Mesenchymal stem cell (in vitro differentiated cells and primary cell): ENCODE results near the gene DLK2.
A peak's percentile ranks its signal among the peaks of the same experiment; 100 is the strongest.

Experiments
- DNase-seq: peaks from one replicate; pipeline ENCODE4 v3.0.0-alpha.2; 2013
- H2AFZ ChIP-seq: one replicate; pipeline ENCODE4 v1.6.1; 2013; ENCODE audit warnings: low read depth, mild to moderate bottlenecking, control low read depth, inconsistent platforms, low read length, moderate library complexity
- H2AK5ac ChIP-seq: 2 replicates; pipeline ENCODE4 v1.6.1; 2013; ENCODE audit warnings: low read length, moderate library complexity, mild to moderate bottlenecking, inconsistent platforms; ENCODE audit not compliant: severe bottlenecking
- H2BK120ac ChIP-seq: one replicate; pipeline ENCODE4 v1.6.1; 2013; ENCODE audit warnings: low read depth, mild to moderate bottlenecking, inconsistent platforms, low read length, moderate library complexity
- H2BK12ac ChIP-seq, 2 experiments: one replicate each; pipeline ENCODE4 v1.6.1; 2013; ENCODE audit warnings: inconsistent platforms in 2 of 2, low read length in 2 of 2, mild to moderate bottlenecking in 2 of 2, moderate library complexity in 2 of 2, control low read depth in 1 of 2
- H2BK15ac ChIP-seq: one replicate; pipeline ENCODE4 v1.6.1; 2013; ENCODE audit warnings: mild to moderate bottlenecking, low read depth, inconsistent platforms; ENCODE audit not compliant: poor library complexity, severe bottlenecking
- H2BK5ac ChIP-seq: 2 replicates; pipeline ENCODE4 v1.6.1; 2013; ENCODE audit warnings: low read depth, mild to moderate bottlenecking, low read length, control low read depth, inconsistent platforms; ENCODE audit not compliant: poor library complexity, severe bottlenecking
- H3K14ac ChIP-seq, 2 experiments: one replicate each; pipeline ENCODE4 v1.6.1; 2013; ENCODE audit warnings: inconsistent platforms in 2 of 2, low read length in 2 of 2, control low read depth in 1 of 2, mild to moderate bottlenecking in 1 of 2, moderate library complexity in 1 of 2
- H3K18ac ChIP-seq, 2 experiments: one replicate each; pipeline ENCODE4 v1.6.1; 2013; ENCODE audit warnings: inconsistent platforms in 2 of 2, low read length in 2 of 2, control low read depth in 1 of 2, low read depth in 1 of 2, mild to moderate bottlenecking in 1 of 2
- H3K23ac ChIP-seq, 2 experiments: one replicate each; pipeline ENCODE4 v1.6.1; 2013; ENCODE audit warnings: inconsistent platforms in 2 of 2, low read length in 2 of 2, mild to moderate bottlenecking in 2 of 2, moderate library complexity in 2 of 2, control low read depth in 1 of 2
- H3K27ac ChIP-seq: 2 replicates; pipeline ENCODE4 v1.5.1; 2013; ENCODE audit warnings: mild to moderate bottlenecking, moderate library complexity, low read length, control low read depth, inconsistent platforms; ENCODE audit not compliant: poor library complexity, severe bottlenecking
- H3K27me3 ChIP-seq, 2 experiments: 2 replicates each; pipeline versions ENCODE4 v1.6.1 to v1.7.0; 2013; ENCODE audit warnings: low read length in 2 of 2, mild to moderate bottlenecking in 2 of 2, moderate library complexity in 2 of 2, control low read depth in 1 of 2, inconsistent platforms in 1 of 2; ENCODE audit not compliant: control insufficient read depth in 1 of 2, insufficient read depth in 1 of 2
- H3K36me3 ChIP-seq, 2 experiments: 2 replicates each; pipeline versions ENCODE4 v1.6.1 to v1.7.0; 2013; ENCODE audit warnings: low read length in 2 of 2, control low read depth in 1 of 2, inconsistent platforms in 1 of 2, low read depth in 1 of 2, mild to moderate bottlenecking in 1 of 2; ENCODE audit not compliant: insufficient read depth in 2 of 2, control insufficient read depth in 1 of 2
- H3K4ac ChIP-seq, 2 experiments: one replicate each; pipeline ENCODE4 v1.6.1; 2013; ENCODE audit warnings: inconsistent platforms in 2 of 2, low read length in 2 of 2, mild to moderate bottlenecking in 2 of 2, moderate library complexity in 2 of 2, control low read depth in 1 of 2, low read depth in 1 of 2
- H3K4me1 ChIP-seq: 2 replicates; pipeline ENCODE4 v1.6.1; 2013; ENCODE audit warnings: low read depth, low read length, control low read depth; ENCODE audit not compliant: control insufficient read depth, insufficient read depth
- H3K4me2 ChIP-seq: 2 replicates; pipeline ENCODE4 v1.6.1; 2013; ENCODE audit warnings: low read length, mild to moderate bottlenecking, inconsistent platforms; ENCODE audit not compliant: poor library complexity, severe bottlenecking
- H3K4me3 ChIP-seq, 2 experiments: 2 replicates each; pipeline versions ENCODE4 v1.5.1 to v1.7.0; 2013; ENCODE audit warnings: low read length in 2 of 2, mild to moderate bottlenecking in 2 of 2, control low read depth in 1 of 2, low read depth in 1 of 2; ENCODE audit not compliant: insufficient read depth in 1 of 2
- H3K79me1 ChIP-seq: replicated peaks from 2 replicates; pipeline ENCODE4 v1.6.1; 2013; ENCODE audit warnings: mild to moderate bottlenecking, control low read depth, low read length, inconsistent platforms; ENCODE audit not compliant: poor library complexity, severe bottlenecking
- H3K9ac ChIP-seq: 2 replicates; pipeline ENCODE4 v1.7.0; 2013; ENCODE audit warnings: mild to moderate bottlenecking, low read length, moderate library complexity
- H3K9me3 ChIP-seq: 2 replicates; pipeline ENCODE4 v1.7.0; 2013; ENCODE audit warnings: mild to moderate bottlenecking, low read length; ENCODE audit not compliant: control insufficient read depth
- H4K8ac ChIP-seq: one replicate; pipeline ENCODE4 v1.6.1; 2013; ENCODE audit warnings: inconsistent platforms, mild to moderate bottlenecking, low read length, moderate library complexity
- H4K91ac ChIP-seq: one replicate; pipeline ENCODE4 v1.6.1; 2013; ENCODE audit warnings: mild to moderate bottlenecking, low read length, inconsistent platforms
- WGBS: methylation state at CpG from one replicate; pipeline ENCODE4 v1.1.7; 2013; ENCODE audit warnings: mixed read lengths; 5-methylcytosine and 5-hydroxymethylcytosine counted together

DLK2 gene

GRCh38 chr6:43454290-43454695 lies 1.1 kb downstream of the DLK2 start:
- 16% methylated on average over 13 of the region's 17 CpGs for WGBS
- Histone ChIP-seq H3K27me3 (peaks cover 14 to 20% of the 10 kb centered on the region in 2 experiments), H4K8ac (no peak overlapping the region), H3K27ac (no peak overlapping the region), H2BK120ac (no peak overlapping the region), H3K9ac (no peak overlapping the region), H3K18ac (no peak overlapping the region), H2BK15ac (no peak overlapping the region), H2AK5ac (no peak overlapping the region), H3K23ac (no peak overlapping the region), H3K4me1 (peaks cover 16% of the 10 kb centered on the region), H3K9me3 (no peaks in the 10 kb centered on the region), H3K79me1 (no peaks in the 10 kb centered on the region), H3K36me3 (peaks cover 34 to 37% of the 10 kb centered on the region in 2 experiments), H3K14ac (no peak overlapping the region), H3K4ac (no peak overlapping the region), H2AFZ (no peak overlapping the region), H4K91ac (no peak overlapping the region), H2BK5ac (no peak overlapping the region), H3K4me2 (peak overlapping the region; percentile 78), H3K4me3 (peak overlapping the region; percentile 48 to 75), H2BK12ac (no peak overlapping the region)
- DNase-seq: no peak

- Histone ChIP-seq H2BK15ac (no peak overlapping the region), H2BK12ac (no peak overlapping the region), H3K36me3 (peaks cover 38 to 41% of the 10 kb centered on the region in 2 experiments), H3K4me1 (peaks cover 16% of the 10 kb centered on the region), H3K9ac (no peak overlapping the region), H3K79me1 (no peaks in the 10 kb centered on the region), H3K27me3 (peaks cover 14 to 17% of the 10 kb centered on the region in 2 experiments), H4K91ac (no peak overlapping the region), H3K9me3 (no peaks in the 10 kb centered on the region), H2BK5ac (no peak overlapping the region), H3K23ac (no peak overlapping the region), H2AFZ (no peak overlapping the region), H3K4ac (no peak overlapping the region), H3K27ac (no peak overlapping the region), H3K18ac (no peak overlapping the region), H3K14ac (no peak overlapping the region), H3K4me3 (no peak overlapping the region), H3K4me2 (no peak overlapping the region), H2BK120ac (no peak overlapping the region), H4K8ac (no peak overlapping the region), H2AK5ac (no peak overlapping the region)
- DNase-seq: no peak
Measured at GRCh38 chr6:43453831-43454230, 1.5 kb downstream of the DLK2 start.

GRCh38 chr6:43452896-43453295 lies 2.5 kb downstream of the DLK2 start:
- Histone ChIP-seq H2BK15ac (no peak overlapping the region), H2BK120ac (no peak overlapping the region), H3K27me3 (peaks cover 14 to 16% of the 10 kb centered on the region in 2 experiments), H3K9me3 (no peaks in the 10 kb centered on the region), H2BK5ac (no peak overlapping the region), H3K9ac (no peak overlapping the region), H2BK12ac (no peak overlapping the region), H3K23ac (no peak overlapping the region), H4K91ac (no peak overlapping the region), H3K4me1 (peaks cover 16% of the 10 kb centered on the region), H3K79me1 (no peaks in the 10 kb centered on the region), H3K4me2 (no peak overlapping the region), H3K14ac (no peak overlapping the region), H4K8ac (no peak overlapping the region), H3K27ac (no peak overlapping the region), H3K18ac (no peak overlapping the region), H3K4me3 (peak overlapping the region in 1 of 2 experiments; percentile 36), H2AFZ (no peak overlapping the region), H3K4ac (no peak overlapping the region), H2AK5ac (no peak overlapping the region), H3K36me3 (peaks cover 48 to 50% of the 10 kb centered on the region in 2 experiments)
- 100% methylated on average over 4 of the region's 4 CpGs for WGBS
- no peak for DNase-seq

- peaks cover 14% of the 10 kb centered on the region in 2 experiments for H3K27me3 ChIP-seq
- H2BK12ac ChIP-seq: no peak overlapping the region
- H4K8ac ChIP-seq: no peak overlapping the region
- 97% methylated on average over 8 of the region's 8 CpGs for WGBS
- no peak overlapping the region for H3K18ac ChIP-seq
- H3K4ac ChIP-seq: no peak overlapping the region
- H3K4me3 ChIP-seq: no peak overlapping the region
- no peak overlapping the region for H2BK5ac ChIP-seq
- no peak overlapping the region for H3K9ac ChIP-seq
- DNase-seq: no peak
- no peak overlapping the region for H2AFZ ChIP-seq
- H2BK15ac ChIP-seq: no peak overlapping the region
- H3K14ac ChIP-seq: no peak overlapping the region
- H3K36me3 ChIP-seq: peaks cover 57 to 60% of the 10 kb centered on the region in 2 experiments
- no peak overlapping the region for H2BK120ac ChIP-seq
- no peak overlapping the region for H2AK5ac ChIP-seq
- H3K9me3 ChIP-seq: no peaks in the 10 kb centered on the region
- H3K23ac ChIP-seq: no peak overlapping the region
- H4K91ac ChIP-seq: no peak overlapping the region
- H3K27ac ChIP-seq: no peak overlapping the region
- no peaks in the 10 kb centered on the region for H3K79me1 ChIP-seq
- H3K4me1 ChIP-seq: peaks cover 16% of the 10 kb centered on the region
- no peak overlapping the region for H3K4me2 ChIP-seq
Measured at GRCh38 chr6:43451939-43452338, 3.4 kb downstream of the DLK2 start.
